HCT116 (cell line): Measurements from ENCODE around the gene POMT1. TPM values are rescaled to one million over a fixed set of nuclear protein-coding genes. Genes with fewer than 3 reads are reported as not detected.

Source experiments
- ATAC-seq: fragments of 200-7000 bp; cut with Tn5 transposase; 2 replicates; pipeline ENCODE4 v1.9.1; 2020; ENCODE audit warnings: mild to moderate bottlenecking, moderate library complexity
- BruUV-seq: library from RNA; stranded (reverse); fragments of 400-500 nt; replicated peaks from 2 replicates; lab custom pipeline; 2021; lab: Mats Ljungman, UMichigan
- CTCF ChIA-PET: fragments of 300-600 bp; sonication (Branson Sonifier 250); formaldehyde crosslinking; loops from one replicate; lab custom pipeline; 2021; ENCODE audit warnings: antibody characterized with exemption; lab: Charles Lee
- POLR2A ChIA-PET: fragments of 300-600, 350-600 bp; sonication (Branson Sonifier 250); formaldehyde crosslinking; loops from one replicate; lab custom pipeline; 2021; ENCODE audit warnings: antibody characterized with exemption; lab: Charles Lee
- RAD21 ChIA-PET, 2 experiments: fragments of 300-600 bp; sonication (Branson Sonifier 250); formaldehyde crosslinking; loops; one replicate each; lab custom pipeline; 2023; ENCODE audit warnings: low total read pairs in 2 of 2; ENCODE audit not compliant: uncharacterized antibody in 2 of 2, unreplicated experiment in 2 of 2, low non-redundant PET in 1 of 2; lab: Charles Lee
- DNase-seq: peaks from one replicate; pipeline ENCODE4 v3.0.0-alpha.2; 2010; ENCODE audit warnings: low read depth, low spot score
- H2AFZ ChIP-seq: fragments of 200-600 bp; shearing (Covaris generic), sonication (generic); 2 replicates; pipeline ENCODE4 v1.6.1; 2017; ENCODE audit warnings: low read depth, mixed run types, mixed read lengths, antibody characterized with exemption, low read length; ENCODE audit not compliant: poor library complexity, severe bottlenecking
- H3K27ac ChIP-seq: 2 replicates; pipeline ENCODE4 v1.5.1; 2012; ENCODE audit warnings: low read depth, low read length
- H3K27me3 ChIP-seq: fragments of 200-600 bp; sonication (generic); 2 replicates; pipeline ENCODE4 v1.6.1; 2016; ENCODE audit warnings: mixed run types, low read length, mixed read lengths; ENCODE audit not compliant: insufficient read depth
- H3K36me3 ChIP-seq, 2 experiments: fragments of 200-500 bp in 1 of 2; fragments of 200-600 bp in 1 of 2; sonication (Bioruptor generic) in 1 of 2; sonication (generic) in 1 of 2; 2 replicates each; pipeline versions ENCODE4 v1.5.1 to v1.6.1; 2014 to 2016; ENCODE audit warnings: low read length in 2 of 2, inconsistent platforms in 1 of 2, mixed read lengths in 1 of 2, mixed run types in 1 of 2; ENCODE audit not compliant: insufficient read depth in 2 of 2, control insufficient read depth in 1 of 2
- H3K4me1 ChIP-seq, 2 experiments: fragments of 200-600 bp in 1 of 2; sonication (generic) in 1 of 2; 2 replicates each; pipeline versions ENCODE4 v1.5.1 to v1.6.1; 2012 to 2017; ENCODE audit warnings: low read length in 2 of 2, inconsistent platforms in 1 of 2, mild to moderate bottlenecking in 1 of 2, mixed read lengths in 1 of 2, mixed run types in 1 of 2, moderate library complexity in 1 of 2; ENCODE audit not compliant: insufficient read depth in 2 of 2, control insufficient read depth in 1 of 2
- H3K4me2 ChIP-seq: fragments of 200-600 bp; sonication (generic); 2 replicates; pipeline ENCODE4 v1.6.1; 2017; ENCODE audit warnings: mixed run types, low read length, mixed read lengths
- H3K4me3 ChIP-seq, 2 experiments: fragments of 200-600 bp in 1 of 2; sonication (generic) in 1 of 2; replicated peaks in 1 of 2; 2 replicates each; pipeline ENCODE4 v1.5.1; 2011 to 2016; ENCODE audit warnings: low read length in 2 of 2, control low read depth in 1 of 2, low read depth in 1 of 2, mild to moderate bottlenecking in 1 of 2, mixed read lengths in 1 of 2, mixed run types in 1 of 2
- H3K79me2 ChIP-seq: fragments of 200-600 bp; sonication (generic); 2 replicates; pipeline ENCODE4 v1.6.1; 2017; ENCODE audit warnings: mild to moderate bottlenecking, mixed run types, low read length, moderate library complexity, mixed read lengths; ENCODE audit not compliant: insufficient read depth
- H3K9ac ChIP-seq: fragments of 200-600 bp; sonication (generic); 2 replicates; pipeline ENCODE4 v1.6.1; 2016; ENCODE audit warnings: low read length, mixed read lengths
- H3K9me2 ChIP-seq: fragments of 200-600 bp; sonication (generic), shearing (Covaris generic); 2 replicates; pipeline ENCODE4 v1.6.1; 2017; ENCODE audit warnings: mixed run types, mild to moderate bottlenecking, moderate library complexity; ENCODE audit not compliant: insufficient read depth
- H3K9me3 ChIP-seq, 2 experiments: fragments of 200-500 bp in 1 of 2; fragments of 200-600 bp in 1 of 2; sonication (Bioruptor generic) in 1 of 2; sonication (generic) in 1 of 2; 2 replicates each; pipeline ENCODE4 v1.6.1; 2014 to 2017; ENCODE audit warnings: low read length in 2 of 2, mixed read lengths in 2 of 2, inconsistent platforms in 1 of 2, low read depth in 1 of 2, mild to moderate bottlenecking in 1 of 2, mixed run types in 1 of 2, moderate library complexity in 1 of 2; ENCODE audit not compliant: control insufficient read depth in 1 of 2, insufficient read depth in 1 of 2
- H4K20me1 ChIP-seq: fragments of 200-600 bp; sonication (generic), shearing (Covaris generic); 2 replicates; pipeline ENCODE4 v1.6.1; 2017; ENCODE audit warnings: mixed run types, mild to moderate bottlenecking, moderate library complexity; ENCODE audit not compliant: insufficient read depth
- CBX3 ChIP-seq: IDR thresholded peaks from 2 replicates; pipeline ENCODE4 v1.6.1; 2012; ENCODE audit warnings: low read depth
- EGR1 ChIP-seq: IDR thresholded peaks from 2 replicates; pipeline ENCODE4 v1.6.1; 2012; ENCODE audit warnings: low read depth
- FOSL1 ChIP-seq: IDR thresholded peaks from 2 replicates; pipeline ENCODE4 v1.6.1; 2012; ENCODE audit warnings: low read depth
- MAX ChIP-seq: IDR thresholded peaks from 2 replicates; pipeline ENCODE4 v1.6.1; 2012
- POLR2A ChIP-seq: IDR thresholded peaks from 2 replicates; pipeline ENCODE4 v1.7.0; 2011; ENCODE audit warnings: borderline replicate concordance; ENCODE audit not compliant: insufficient read depth, insufficient read length; ENCODE audit errors: extremely low read depth
- POLR2AphosphoS5 ChIP-seq: IDR thresholded peaks from 2 replicates; pipeline ENCODE4 v1.6.1; 2011; ENCODE audit warnings: mild to moderate bottlenecking, low read depth, low read length, moderate library complexity
- RAD21 ChIP-seq: IDR thresholded peaks from 2 replicates; pipeline ENCODE4 v1.6.1; 2012; ENCODE audit warnings: low read depth, mild to moderate bottlenecking
- REST ChIP-seq: IDR thresholded peaks from 2 replicates; pipeline ENCODE4 v1.6.1; 2012; ENCODE audit warnings: low read depth
- SP1 ChIP-seq: IDR thresholded peaks from 2 replicates; pipeline ENCODE4 v1.6.1; 2012; ENCODE audit warnings: low read depth
- SRF ChIP-seq: IDR thresholded peaks from 2 replicates; pipeline ENCODE4 v1.6.1; 2012; ENCODE audit warnings: low read depth
- TCF7L2 ChIP-seq: IDR thresholded peaks from 2 replicates; pipeline ENCODE4 v1.7.0; 2011; ENCODE audit warnings: borderline replicate concordance, inconsistent platforms; ENCODE audit not compliant: insufficient read depth, insufficient read length; ENCODE audit errors: extremely low read depth
- ZNF274 ChIP-seq: fragments of 200-500 bp; sonication (Bioruptor generic); IDR thresholded peaks from 2 replicates; pipeline ENCODE4 v1.6.1; 2014; ENCODE audit warnings: mild to moderate bottlenecking, low read depth, low read length, inconsistent platforms
- intact Hi-C: fragments of 100-400 bp; cut with micrococcal nuclease; formaldehyde crosslinking; loops from 2 replicates; pipeline ENCODE4 v1.10.0; 2022
- total RNA-seq: library from RNA; stranded (reverse); gene quantifications from one replicate; pipeline ENCODE4 v1.2.1, GENCODE V29; 2021; ENCODE audit not compliant: unreplicated experiment
- TF ChIP-seq, protein P1 (sequence below), 3 experiments: fragments of 200-600 bp in 1 of 3; sonication (generic) in 1 of 3; IDR thresholded peaks in 2 of 3; conservative IDR thresholded peaks in 1 of 3; 2 replicates each; pipeline ENCODE4 v1.5.1; 2012 to 2017; ENCODE audit warnings: low read depth in 2 of 3, low read length in 2 of 3, antibody characterized with exemption in 1 of 3, borderline replicate concordance in 1 of 3, control low read depth in 1 of 3, mild to moderate bottlenecking in 1 of 3, mixed read lengths in 1 of 3, mixed run types in 1 of 3, moderate library complexity in 1 of 3; ENCODE audit not compliant: insufficient read depth in 1 of 3

POMT1 gene
- total RNA-seq, 1 experiment from 2014 or later = 21.4 TPM

- Histone ChIP-seq H3K9ac (no peak overlapping the region), H4K20me1 (no peaks in the 10 kb centered on the region), H3K27me3 (no peaks in the 10 kb centered on the region), H3K4me3 (no peak overlapping the region), H3K27ac (no peak overlapping the region), H2AFZ (no peak overlapping the region), H3K79me2 (no peaks in the 10 kb centered on the region), H3K36me3 (peaks cover 9 to 28% of the 10 kb centered on the region in 2 experiments; a peak in 3 of 4 replicates), H3K4me1 (no peaks in the 10 kb centered on the region), H3K9me2 (no peaks in the 10 kb centered on the region), H3K9me3 (no peaks in the 10 kb centered on the region), H3K4me2 (no peak overlapping the region)
- DNase-seq (no peak), ATAC-seq (no peak)
- TF ChIP-seq SP1 (no peak), CBX3 (no peak), TCF7L2 (no peak), MAX (no peak), EGR1 (no peak), SRF (no peak), POLR2A (no peak), FOSL1 (no peak), POLR2AphosphoS5 (no peak), REST (no peak), ZNF274 (no peak), RAD21 (no peak)
- TF ChIP-seq, protein P1, sequence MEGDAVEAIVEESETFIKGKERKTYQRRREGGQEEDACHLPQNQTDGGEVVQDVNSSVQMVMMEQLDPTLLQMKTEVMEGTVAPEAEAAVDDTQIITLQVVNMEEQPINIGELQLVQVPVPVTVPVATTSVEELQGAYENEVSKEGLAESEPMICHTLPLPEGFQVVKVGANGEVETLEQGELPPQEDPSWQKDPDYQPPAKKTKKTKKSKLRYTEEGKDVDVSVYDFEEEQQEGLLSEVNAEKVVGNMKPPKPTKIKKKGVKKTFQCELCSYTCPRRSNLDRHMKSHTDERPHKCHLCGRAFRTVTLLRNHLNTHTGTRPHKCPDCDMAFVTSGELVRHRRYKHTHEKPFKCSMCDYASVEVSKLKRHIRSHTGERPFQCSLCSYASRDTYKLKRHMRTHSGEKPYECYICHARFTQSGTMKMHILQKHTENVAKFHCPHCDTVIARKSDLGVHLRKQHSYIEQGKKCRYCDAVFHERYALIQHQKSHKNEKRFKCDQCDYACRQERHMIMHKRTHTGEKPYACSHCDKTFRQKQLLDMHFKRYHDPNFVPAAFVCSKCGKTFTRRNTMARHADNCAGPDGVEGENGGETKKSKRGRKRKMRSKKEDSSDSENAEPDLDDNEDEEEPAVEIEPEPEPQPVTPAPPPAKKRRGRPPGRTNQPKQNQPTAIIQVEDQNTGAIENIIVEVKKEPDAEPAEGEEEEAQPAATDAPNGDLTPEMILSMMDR (IDR thresholded peaks at IDR 0.05 in 2 of 3, conservative IDR thresholded peaks at IDR 0.05 in 1 of 3; ENCODE audit: borderline replicate concordance in 1 of 3, insufficient read depth in 1 of 3, low read depth in 2 of 3, low read length in 2 of 3) = no peak
- intact Hi-C loops = no loop called here
- POLR2A ChIA-PET = no interaction called here
- CTCF ChIA-PET = no interaction called here
- no TSS peak for BruUV-seq
- RAD21 ChIA-PET = no interaction called here
Observed at GRCh38 chr9:131522257-131523085, 19.8 kb downstream of the POMT1 start.
